ENCODE results near the gene NCAPH2.

DNA sequence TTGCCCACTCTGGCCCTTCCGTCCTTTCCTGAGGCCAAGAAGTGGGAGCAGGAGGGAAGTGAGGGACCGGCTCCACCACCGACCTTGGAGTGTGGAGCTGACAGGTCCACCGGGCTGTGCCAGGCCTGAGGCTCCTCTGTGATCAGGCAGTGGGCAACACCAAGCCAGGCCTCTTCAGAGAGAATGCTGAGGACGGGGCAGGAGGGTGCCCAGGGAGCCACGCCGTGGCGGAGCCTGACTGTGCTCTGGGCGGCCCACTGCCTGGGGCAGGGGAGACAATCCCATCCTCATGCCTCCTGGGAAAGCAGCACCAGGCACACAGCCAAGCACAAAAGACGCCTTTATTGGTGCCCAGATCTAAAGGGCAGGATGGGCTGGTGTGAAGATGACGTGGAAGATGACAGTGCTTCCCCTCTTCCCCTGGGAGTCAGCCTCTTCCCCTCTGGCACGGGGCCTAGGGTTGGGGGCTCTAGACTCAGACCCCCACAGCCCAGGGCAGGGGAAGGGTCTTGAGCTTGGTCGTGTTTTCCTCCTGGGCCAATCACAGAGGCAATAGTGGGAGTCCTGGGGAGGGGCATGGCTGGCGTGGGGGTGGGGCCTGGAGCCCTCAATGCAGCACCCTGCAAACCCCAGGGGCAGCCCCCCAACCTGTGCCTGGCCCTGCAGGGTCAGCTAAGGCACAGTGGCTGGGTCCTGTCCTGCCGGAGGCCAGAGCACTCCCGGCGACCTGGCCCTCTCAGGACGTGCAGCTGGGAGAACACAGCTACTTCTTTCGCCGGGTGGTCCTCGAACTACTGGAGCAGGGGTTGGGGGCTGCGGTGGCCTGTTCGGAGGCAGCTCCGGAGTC lies 5.2 kb upstream of the NCAPH2 start:
- TF ChIP-seq, protein P1, sequence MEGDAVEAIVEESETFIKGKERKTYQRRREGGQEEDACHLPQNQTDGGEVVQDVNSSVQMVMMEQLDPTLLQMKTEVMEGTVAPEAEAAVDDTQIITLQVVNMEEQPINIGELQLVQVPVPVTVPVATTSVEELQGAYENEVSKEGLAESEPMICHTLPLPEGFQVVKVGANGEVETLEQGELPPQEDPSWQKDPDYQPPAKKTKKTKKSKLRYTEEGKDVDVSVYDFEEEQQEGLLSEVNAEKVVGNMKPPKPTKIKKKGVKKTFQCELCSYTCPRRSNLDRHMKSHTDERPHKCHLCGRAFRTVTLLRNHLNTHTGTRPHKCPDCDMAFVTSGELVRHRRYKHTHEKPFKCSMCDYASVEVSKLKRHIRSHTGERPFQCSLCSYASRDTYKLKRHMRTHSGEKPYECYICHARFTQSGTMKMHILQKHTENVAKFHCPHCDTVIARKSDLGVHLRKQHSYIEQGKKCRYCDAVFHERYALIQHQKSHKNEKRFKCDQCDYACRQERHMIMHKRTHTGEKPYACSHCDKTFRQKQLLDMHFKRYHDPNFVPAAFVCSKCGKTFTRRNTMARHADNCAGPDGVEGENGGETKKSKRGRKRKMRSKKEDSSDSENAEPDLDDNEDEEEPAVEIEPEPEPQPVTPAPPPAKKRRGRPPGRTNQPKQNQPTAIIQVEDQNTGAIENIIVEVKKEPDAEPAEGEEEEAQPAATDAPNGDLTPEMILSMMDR (tag by site-specific recombination; IDR thresholded peaks at IDR 0.05), result no peak
- TF ChIP-seq ZNF580 (tag by site-specific recombination; IDR thresholded peaks at IDR 0.05), result no peak
- no peak for TF ChIP-seq KLF8 (tag by site-specific recombination; IDR thresholded peaks at IDR 0.05)
- TF ChIP-seq GLI4 (tag by site-specific recombination; IDR thresholded peaks at IDR 0.05), result no peak
- no peak for TF ChIP-seq ZNF394 (tag by site-specific recombination; IDR thresholded peaks at IDR 0.05; ENCODE audit: borderline replicate concordance)
- TF ChIP-seq ZSCAN30 (tag by site-specific recombination; IDR thresholded peaks at IDR 0.05), result no peak
- TF ChIP-seq ATF2 (tag by site-specific recombination; IDR thresholded peaks at IDR 0.05; ENCODE audit: low read depth), result no peak
- TF ChIP-seq ZNF501 (tag by site-specific recombination; IDR thresholded peaks at IDR 0.05), result no peak
